Measurements from ENCODE around the gene CCT5.

GRCh38 chr5:10276691-10277090 is 26.6 kb downstream of the CCT5 start:
- TF ChIP-seq CTCF (IDR thresholded peaks at IDR 0.05) (no peak), EP300 (IDR thresholded peaks at IDR 0.05) (no peak), POLR2A (IDR thresholded peaks at IDR 0.05) (no peak), POLR2AphosphoS5 (IDR thresholded peaks at IDR 0.05) (no peak)
